Mesodermal cell (in vitro differentiated cells): ENCODE measurements around the gene SCAMP1.
A peak's percentile ranks its signal among the peaks of the same experiment; 100 is the strongest.

ENCODE experiments used
- H3K27ac ChIP-seq: 2 replicates; pipeline ENCODE4 v1.7.0; 2013; ENCODE audit warnings: mild to moderate bottlenecking, low read depth, low read length, moderate library complexity; ENCODE audit not compliant: severe bottlenecking
- H3K36me3 ChIP-seq: 2 replicates; pipeline ENCODE4 v1.7.1; 2013; ENCODE audit warnings: mild to moderate bottlenecking, low read length, moderate library complexity; ENCODE audit not compliant: control insufficient read depth, insufficient read depth
- H3K4me1 ChIP-seq: one replicate; pipeline ENCODE4 v1.7.1; 2013; ENCODE audit warnings: mild to moderate bottlenecking, low read length; ENCODE audit not compliant: insufficient read depth, control insufficient read depth, poor library complexity, severe bottlenecking
- H3K4me3 ChIP-seq: 2 replicates; pipeline ENCODE4 v1.7.0; 2013; ENCODE audit warnings: low read length, control low read depth, mild to moderate bottlenecking; ENCODE audit not compliant: insufficient read depth, poor library complexity, severe bottlenecking; ENCODE audit errors: extremely low read depth
- H3K9me3 ChIP-seq: 2 replicates; pipeline ENCODE4 v1.7.1; 2013; ENCODE audit warnings: mild to moderate bottlenecking, low read length, moderate library complexity; ENCODE audit not compliant: control insufficient read depth
- WGBS, 2 experiments: methylation state at CpG; one replicate each; pipeline ENCODE4 v1.1.5; 2013; ENCODE audit warnings: missing lambda C conversion rate in 2 of 2; ENCODE audit not compliant: insufficient coverage in 2 of 2; 5-methylcytosine and 5-hydroxymethylcytosine counted together

SCAMP1 gene

DNA sequence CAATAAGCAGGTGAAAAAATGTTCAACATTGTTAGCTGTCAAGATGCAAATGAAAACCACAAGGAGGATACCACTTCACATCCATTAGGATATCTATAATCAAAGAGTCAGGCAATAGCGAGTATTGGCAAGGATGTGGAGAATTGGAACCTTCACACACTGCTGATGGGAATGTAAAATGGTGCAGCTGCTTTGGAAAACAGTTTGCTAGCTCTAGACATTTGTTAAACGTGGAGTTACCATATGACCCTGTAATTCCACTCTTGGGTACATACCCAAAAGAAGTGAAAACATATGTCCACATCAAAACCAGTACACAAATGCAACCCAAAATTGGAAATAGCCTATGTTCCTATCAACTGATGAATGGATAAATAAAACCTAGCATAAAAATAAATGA lies 37.4 kb downstream of the SCAMP1 start:
- H3K4me3 ChIP-seq, result no peak overlapping the region
- H3K9me3 ChIP-seq, result no peaks in the 10 kb centered on the region
- 80 to 100% methylated on average over 1 of the region's 2 CpGs for WGBS, 2 experiments
- no peak overlapping the region for H3K27ac ChIP-seq
- peaks cover 4% of the 10 kb centered on the region for H3K36me3 ChIP-seq
- H3K4me1 ChIP-seq, result no peaks in the 10 kb centered on the region

DNA sequence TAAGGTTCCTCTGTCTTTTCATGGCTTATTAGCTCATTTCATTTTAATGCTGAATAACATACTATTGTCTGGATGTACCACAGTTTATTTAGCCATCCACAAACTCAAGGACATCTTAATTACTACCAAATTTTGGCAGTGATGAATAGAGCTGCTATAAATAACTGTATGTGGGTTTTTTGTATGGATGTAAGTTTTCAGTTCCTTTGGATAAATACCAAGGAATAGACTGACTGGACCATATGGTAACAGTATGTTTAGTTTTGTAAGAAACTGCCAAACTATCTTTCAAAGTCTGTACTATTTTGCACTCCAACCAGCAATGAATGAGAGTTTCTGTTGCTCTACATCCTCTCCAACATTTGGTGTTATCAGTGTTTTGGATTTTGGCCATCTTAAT lies 38.7 kb downstream of the SCAMP1 start:
- H3K4me3 ChIP-seq, result no peak overlapping the region
- no peaks in the 10 kb centered on the region for H3K4me1 ChIP-seq
- H3K9me3 ChIP-seq, result no peaks in the 10 kb centered on the region
- no peaks in the 10 kb centered on the region for H3K36me3 ChIP-seq
- no peak overlapping the region for H3K27ac ChIP-seq

DNA sequence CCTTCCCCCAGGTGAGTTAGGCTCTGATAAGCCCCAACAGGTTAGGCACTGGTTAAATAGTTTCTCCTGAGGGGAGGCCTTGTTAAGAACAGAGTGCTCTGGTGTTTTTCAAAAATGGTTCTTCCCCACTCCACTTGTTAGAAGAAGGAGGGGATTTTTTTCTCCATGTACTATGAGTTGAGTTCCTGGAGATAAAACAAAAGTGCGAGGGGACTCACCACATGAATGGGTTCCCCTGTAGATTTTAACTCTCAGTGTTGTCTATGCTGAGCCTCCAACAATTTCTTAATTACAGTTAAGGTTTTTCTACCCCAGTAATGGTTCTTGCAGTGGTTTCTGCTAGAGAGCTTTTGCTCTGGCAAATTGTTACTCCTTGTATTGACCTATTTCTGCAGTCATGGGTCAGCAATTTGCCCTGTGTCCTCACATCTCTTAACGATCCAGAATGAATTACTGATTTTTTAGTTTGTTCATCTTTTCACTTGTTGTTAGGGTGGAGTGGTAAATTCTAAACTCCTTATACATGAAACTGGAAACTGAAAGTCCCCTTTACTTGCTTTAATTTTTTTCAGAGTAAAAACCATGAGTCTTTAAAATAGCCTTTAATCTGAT lies 44.4 kb downstream of the SCAMP1 start:
- Histone ChIP-seq H3K4me1 (no peaks in the 10 kb centered on the region), H3K9me3 (no peaks in the 10 kb centered on the region), H3K27ac (no peak overlapping the region), H3K36me3 (no peaks in the 10 kb centered on the region), H3K4me3 (no peak overlapping the region)
- no CpG with 5 or more reads among the region's 2 CpGs for WGBS, 2 experiments

DNA sequence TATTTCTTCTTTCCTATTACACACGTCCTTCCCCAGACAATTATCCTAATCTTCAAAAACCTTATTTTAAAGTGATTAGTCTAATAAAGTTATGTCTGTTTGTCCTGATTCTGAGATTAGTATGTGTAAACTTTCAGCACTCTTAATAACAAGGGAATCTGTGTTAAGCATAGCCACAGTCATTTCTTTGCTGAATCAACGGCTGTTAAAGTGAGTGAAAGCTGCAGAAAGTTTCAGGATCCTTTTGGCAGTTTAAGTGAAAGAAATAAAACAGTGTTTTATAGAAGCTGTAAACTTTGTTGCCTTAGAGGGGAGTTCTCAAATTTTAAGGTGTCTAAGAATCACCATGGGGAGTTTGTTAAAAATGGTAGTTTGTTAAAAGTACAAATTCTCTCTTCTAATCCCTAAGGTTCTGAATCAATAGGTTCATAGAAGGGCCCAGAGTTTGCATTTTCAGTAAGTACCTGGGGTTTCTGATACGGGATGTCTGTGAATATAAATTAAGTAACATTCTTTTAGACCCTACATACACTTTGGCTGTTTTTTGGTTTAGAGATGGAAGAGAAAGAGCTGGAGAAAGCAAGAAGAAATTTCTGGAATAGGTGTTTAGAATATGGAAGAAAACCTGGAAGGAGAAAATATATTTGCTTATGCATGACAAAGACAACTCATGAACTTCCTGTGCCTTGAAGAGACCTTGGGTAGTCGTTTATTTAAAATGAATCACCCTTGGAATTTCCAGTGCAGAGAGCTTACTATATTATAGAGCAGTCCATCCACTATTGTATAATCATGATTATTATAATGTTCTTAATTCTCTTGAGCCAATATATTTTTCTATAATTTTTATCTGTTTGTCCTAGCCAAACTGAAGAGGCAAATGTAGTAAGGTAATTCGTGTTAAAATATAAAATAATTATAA lies 45.7 kb downstream of the SCAMP1 start:
- Histone ChIP-seq H3K4me1 (no peaks in the 10 kb centered on the region), H3K27ac (peak overlapping the region; percentile 26), H3K4me3 (no peak overlapping the region), H3K36me3 (no peaks in the 10 kb centered on the region), H3K9me3 (no peaks in the 10 kb centered on the region)
- 86 to 100% methylated on average over 1 of the region's 5 CpGs for WGBS, 2 experiments

DNA sequence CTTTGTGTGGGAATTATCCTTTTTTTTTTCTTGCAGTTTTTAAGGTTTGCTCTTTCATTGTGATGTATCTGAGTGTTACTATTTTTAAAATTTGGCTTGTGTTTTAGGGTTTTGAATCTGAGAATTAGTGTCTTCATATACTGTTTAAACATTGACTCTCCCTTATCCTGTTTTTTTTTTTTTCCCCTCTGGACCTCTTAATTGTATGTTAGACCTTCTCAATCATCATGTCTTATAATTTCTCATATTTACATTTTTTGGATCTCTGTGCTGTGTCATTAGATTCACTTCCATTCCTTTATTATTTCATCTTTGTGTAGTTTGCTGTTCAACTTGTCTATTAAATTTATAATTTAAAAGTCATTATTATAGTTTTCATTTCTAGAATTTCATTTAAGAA lies 47.0 kb downstream of the SCAMP1 start:
- Histone ChIP-seq H3K9me3 (no peaks in the 10 kb centered on the region), H3K4me3 (no peak overlapping the region), H3K4me1 (no peaks in the 10 kb centered on the region), H3K36me3 (no peaks in the 10 kb centered on the region), H3K27ac (no peak overlapping the region)

DNA sequence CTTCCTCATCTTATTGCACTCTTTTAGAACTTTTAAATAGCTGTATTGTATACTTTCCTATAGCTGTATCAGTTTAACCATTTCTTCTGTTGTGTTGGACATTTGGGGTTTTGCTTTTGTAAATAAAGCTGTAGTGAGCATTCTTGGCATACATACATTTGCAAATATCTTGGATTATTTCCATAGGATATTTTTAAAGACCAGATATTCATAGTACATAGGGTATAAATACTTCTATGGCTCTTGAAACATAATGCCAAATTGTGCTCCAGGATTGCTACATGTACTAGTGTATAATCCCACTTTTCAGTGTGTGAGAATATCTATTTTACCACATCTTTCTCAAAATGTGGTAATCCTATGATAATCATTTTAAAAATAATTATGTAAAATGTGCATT lies 51.2 kb downstream of the SCAMP1 start:
- no peaks in the 10 kb centered on the region for H3K4me1 ChIP-seq
- no peak overlapping the region for H3K4me3 ChIP-seq
- H3K27ac ChIP-seq, result no peak overlapping the region
- no peaks in the 10 kb centered on the region for H3K9me3 ChIP-seq
- H3K36me3 ChIP-seq, result no peaks in the 10 kb centered on the region

DNA sequence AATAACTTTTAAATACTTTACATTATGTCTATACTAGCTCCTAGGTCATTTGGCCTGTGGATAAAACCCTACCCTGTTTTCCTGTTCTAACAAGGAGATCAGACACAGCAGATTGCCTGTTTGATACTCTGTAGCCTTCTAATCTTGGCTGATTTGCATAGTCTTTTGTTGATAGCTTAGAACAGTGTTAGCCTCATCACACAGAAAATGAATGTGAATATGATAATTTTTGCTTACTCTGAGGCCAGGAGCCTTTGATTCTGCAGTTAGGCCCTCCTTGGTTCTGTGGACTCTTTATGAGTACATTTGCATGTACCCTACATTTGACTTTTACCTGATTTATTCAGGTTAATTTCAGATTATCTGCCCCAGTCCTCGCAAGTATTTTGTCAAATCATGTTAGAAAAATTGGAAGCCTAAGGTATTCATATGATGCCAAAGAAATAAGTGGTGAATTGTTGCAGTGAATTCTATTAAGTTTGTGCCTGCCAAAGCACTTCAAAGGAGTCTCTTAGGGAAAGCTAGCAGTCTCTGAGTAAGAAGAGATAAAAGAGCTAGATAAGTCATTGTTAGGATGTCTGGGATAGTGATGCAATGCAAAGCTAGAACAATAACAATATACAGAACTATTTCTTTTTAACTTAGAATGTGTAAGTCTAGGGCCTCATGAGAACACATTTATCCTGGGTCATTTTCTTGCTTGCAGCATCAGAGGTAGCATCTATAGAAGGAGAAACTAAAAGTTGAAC lies 56.4 kb downstream of the SCAMP1 start:
- H3K4me3 ChIP-seq, result no peak overlapping the region
- peaks cover 8% of the 10 kb centered on the region for H3K36me3 ChIP-seq

GRCh38 chr5:78419396-78419795 lies 59.0 kb downstream of the SCAMP1 start:
- Histone ChIP-seq H3K9me3 (no peaks in the 10 kb centered on the region), H3K4me1 (no peaks in the 10 kb centered on the region), H3K4me3 (no peak overlapping the region), H3K36me3 (peaks cover 8% of the 10 kb centered on the region), H3K27ac (no peak overlapping the region)
- 85 to 100% methylated on average over 2 to 3 of the region's 3 CpGs for WGBS, 2 experiments

More for the DNA sequence above, 56.4 kb downstream of the SCAMP1 start:
- 83 to 100% methylated on average over 1 of the region's 1 CpG for WGBS, 2 experiments
- H3K4me1 ChIP-seq, result no peaks in the 10 kb centered on the region
- no peaks in the 10 kb centered on the region for H3K9me3 ChIP-seq
- no peak overlapping the region for H3K27ac ChIP-seq

DNA sequence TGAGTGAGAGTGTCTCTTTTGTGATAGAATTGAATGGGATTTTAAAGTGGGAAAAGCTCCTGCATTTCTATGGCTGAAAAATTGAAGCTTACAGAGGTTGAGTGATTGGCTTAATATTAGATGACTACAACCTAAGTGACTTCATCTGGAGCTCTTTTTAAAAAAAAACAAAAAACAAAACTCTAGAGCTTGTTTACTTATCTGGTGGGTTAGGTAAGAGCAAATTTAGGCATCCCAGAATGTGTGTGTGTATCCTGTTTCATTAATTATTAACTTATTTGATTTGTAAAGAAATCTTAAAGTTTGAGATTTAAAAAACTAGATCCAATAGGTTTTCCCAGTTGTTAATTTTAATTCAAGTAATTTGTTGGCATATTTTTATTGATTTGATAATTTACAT lies 60.1 kb downstream of the SCAMP1 start:
- Histone ChIP-seq H3K36me3 (peaks cover 8% of the 10 kb centered on the region), H3K27ac (no peak overlapping the region), H3K4me1 (no peaks in the 10 kb centered on the region), H3K4me3 (no peak overlapping the region), H3K9me3 (no peaks in the 10 kb centered on the region)

DNA sequence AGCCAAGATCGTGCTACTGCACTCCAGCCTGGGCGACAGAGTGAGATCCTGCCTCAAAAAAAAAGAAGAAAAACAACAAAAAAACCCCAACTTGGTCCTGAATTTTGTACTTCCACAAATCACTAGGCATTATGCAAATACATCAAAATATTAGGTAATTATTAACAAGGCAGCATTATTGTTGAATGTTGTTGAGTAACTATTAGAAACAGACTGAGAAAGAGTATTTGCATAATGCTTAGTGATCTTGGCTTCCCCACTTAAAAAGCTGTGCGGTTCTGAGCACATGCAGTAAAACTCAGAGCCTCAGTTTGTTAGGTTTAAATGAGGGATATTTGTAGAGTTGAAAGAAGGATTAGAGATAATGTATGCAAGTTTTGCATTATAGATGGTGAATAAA lies 64.2 kb downstream of the SCAMP1 start:
- 97 to 100% methylated on average over 2 to 3 of the region's 3 CpGs for WGBS, 2 experiments
- no peak overlapping the region for H3K4me3 ChIP-seq
- no peaks in the 10 kb centered on the region for H3K4me1 ChIP-seq
- H3K36me3 ChIP-seq, result peaks cover 4% of the 10 kb centered on the region
- no peaks in the 10 kb centered on the region for H3K9me3 ChIP-seq
- H3K27ac ChIP-seq, result no peak overlapping the region
